H1 (cell line): ENCODE measurements around the gene VAMP3. TPM values are rescaled to one million over a fixed set of nuclear protein-coding genes. Genes with fewer than 3 reads are reported as not detected.

ENCODE experiments used
- ATF2 ChIP-seq: IDR thresholded peaks from 2 replicates; pipeline ENCODE4 v1.6.1; 2012; ENCODE audit warnings: low read length, inconsistent platforms
- ATF3 ChIP-seq: IDR thresholded peaks from 2 replicates; pipeline ENCODE4 v1.6.1; 2011; ENCODE audit warnings: low read depth, mild to moderate bottlenecking, low read length; ENCODE audit not compliant: insufficient read depth
- CBX5 ChIP-seq: fragments of 300-800, 300-1000 bp; sonication (generic); IDR thresholded peaks from 2 replicates; pipeline ENCODE4 v1.7.1; 2016; ENCODE audit warnings: antibody characterized with exemption, low read length, low read depth
- CTBP2 ChIP-seq: IDR thresholded peaks from 2 replicates; pipeline ENCODE4 v1.7.0; 2011; ENCODE audit warnings: borderline replicate concordance, mild to moderate bottlenecking, moderate library complexity, mixed read lengths, low read length; ENCODE audit not compliant: insufficient read depth, insufficient read length
- E2F6 ChIP-seq: IDR thresholded peaks from 2 replicates; pipeline ENCODE4 v1.6.1; 2012; ENCODE audit warnings: inconsistent platforms
- EP300 ChIP-seq, 2 experiments: IDR thresholded peaks; 1 replicate in 1 of 2; 2 replicates in 1 of 2; pipeline ENCODE4 v1.6.1; 2011 to 2012; ENCODE audit warnings: low read depth in 2 of 2, low read length in 2 of 2, mild to moderate bottlenecking in 2 of 2, borderline replicate concordance in 1 of 2, inconsistent platforms in 1 of 2, moderate library complexity in 1 of 2
- MAFK ChIP-seq: IDR thresholded peaks from 2 replicates; pipeline ENCODE4 v1.6.1; 2012; ENCODE audit warnings: low read depth, mild to moderate bottlenecking, improper control_type of control experiment, low read length
- SP4 ChIP-seq: IDR thresholded peaks from 2 replicates; pipeline ENCODE4 v1.6.1; 2012; ENCODE audit warnings: low read length, inconsistent platforms
- SRF ChIP-seq: IDR thresholded peaks from 2 replicates; pipeline ENCODE4 v1.6.1; 2011; ENCODE audit warnings: mild to moderate bottlenecking, low read depth, low read length, moderate library complexity
- polyA plus RNA-seq, 7 experiments: library from polyadenylated mRNA; depleted of rRNA in 3 of 7; stranded (reverse) in 5 of 7; unstranded in 2 of 7; fragments of >200 nt in 5 of 7; fragments of 200-250 nt in 2 of 7; gene quantifications; 1 replicate in 5 of 7; 2 replicates in 1 of 7; 4 replicates in 1 of 7; pipeline versions ENCODE4 v1.2.1 to v1.2.3, GENCODE V29; 2011 to 2013; ENCODE audit warnings: missing spikeins in 2 of 7, mixed read lengths in 2 of 7
- total RNA-seq: library from RNA; stranded (reverse); fragmentation: NEBNext Ultra II Directional; extraction: Animal tissue kit (Norgen Biotek cat#: 25700); gene quantifications from 2 replicates; pipeline ENCODE4 v1.2.1, GENCODE V29; 2021

The VAMP3 gene
- total and polyA plus RNA-seq, 2 of the 8 experiments (the other 6 are each of a cell fraction or from before 2014, with no cell fraction given): 27.9 to 36.7 TPM

GRCh38 chr1:7770997-7771822 lies at the start of gene VAMP3 (continued):
- no peak for TF ChIP-seq E2F6
- TF ChIP-seq ATF3: peak; percentile 36; the same call in 1 of the 2 replicates
- no peak for TF ChIP-seq MAFK
- TF ChIP-seq SP4: no peak
- TF ChIP-seq EP300 (IDR thresholded peaks at IDR 0.05; ENCODE audit: borderline replicate concordance in 1 of 2, low read depth in 2 of 2, low read length in 2 of 2): no peak
- no peak for TF ChIP-seq ATF2
- peak; percentile 42; the same call in 1 of the 2 replicates for TF ChIP-seq SRF
- TF ChIP-seq CTBP2: no peak
- no peak for TF ChIP-seq CBX5
